Stomach (tissue), 9 donors: ENCODE measurements around the gene TGFB1I1. TPM values are rescaled to one million over a fixed set of nuclear protein-coding genes. Genes with fewer than 3 reads are reported as not detected.

Source experiments
- DNase-seq, 2 donors: peaks; one replicate each; pipeline versions ENCODE4 v3.0.0 to v3.0.0-alpha.2; 2013 to 2019
- H3K27ac ChIP-seq, 5 donors: fragments of 200-600 bp in 4 of 5; sonication (generic) in 4 of 5; one replicate each; pipeline ENCODE4 v1.5.1; 2013 to 2019; ENCODE audit warnings: mild to moderate bottlenecking in 1 of 5, moderate library complexity in 1 of 5
- H3K27me3 ChIP-seq, 3 donors: fragments of 200-600 bp; sonication (generic); one replicate each; pipeline ENCODE4 v1.5.1; 2017 to 2019; ENCODE audit warnings: mixed run types in 1 of 3
- H3K36me3 ChIP-seq, 4 donors: fragments of 200-600 bp; sonication (generic); 1 replicate in 3 of 4; 2 replicates in 1 of 4; pipeline ENCODE4 v1.5.1; 2016 to 2019
- H3K4me1 ChIP-seq, 4 donors: fragments of 200-600 bp; sonication (generic); one replicate each; pipeline ENCODE4 v1.5.1; 2016 to 2019
- H3K4me3 ChIP-seq, 4 donors: fragments of 200-600 bp; sonication (generic) in 3 of 4; one replicate each; pipeline ENCODE4 v1.5.1; 2016 to 2019; ENCODE audit warnings: mild to moderate bottlenecking in 1 of 4
- H3K9me3 ChIP-seq, 4 donors: fragments of 200-600 bp; sonication (generic); one replicate each; pipeline ENCODE4 v1.5.1; 2016 to 2019
- EP300 ChIP-seq: sonication (generic); formaldehyde crosslinking; IDR thresholded peaks from one replicate; pipeline ENCODE4 v1.6.1; 2017; ENCODE audit warnings: antibody characterized with exemption
- POLR2A ChIP-seq, 4 donors: fragments of 450-650 bp; IDR thresholded peaks; one replicate each; pipeline ENCODE4 v1.6.1; 2016; ENCODE audit warnings: antibody characterized with exemption in 4 of 4, control low read depth in 2 of 4, mild to moderate bottlenecking in 1 of 4, moderate library complexity in 1 of 4
- POLR2AphosphoS5 ChIP-seq, 3 donors: sonication (generic); formaldehyde crosslinking; IDR thresholded peaks; one replicate each; pipeline ENCODE4 v1.6.1; 2016; ENCODE audit warnings: antibody characterized with exemption in 3 of 3
- WGBS, 5 donors: extraction: QIAGEN DNeasy Blood & Tissue Kit in 3 of 5; methylation state at CpG; one replicate each; pipeline versions ENCODE4 v1.1.5 to v1.1.7; 2013 to 2018; 5-methylcytosine and 5-hydroxymethylcytosine counted together
- intact Hi-C: fragments of 100-400 bp; cut with DNase I; formaldehyde crosslinking; loops from one replicate; pipeline ENCODE4 v1.15.1; 2023; ENCODE audit warnings: low total_unique reads
- polyA plus RNA-seq, 3 donors: library from polyadenylated mRNA; stranded (reverse); fragments of 200-250 nt; gene quantifications; one replicate each; pipeline ENCODE4 v1.2.3, GENCODE V29; 2013
- total RNA-seq, 5 donors: library from RNA; depleted of rRNA; stranded (reverse); fragments of >200 nt; gene quantifications; one replicate each; pipeline versions ENCODE4 v1.1.0 to v1.2.3, GENCODE V29; 2014 to 2016
- TF ChIP-seq, protein P1 (sequence below), 7 experiments: fragments of 450-650 bp in 4 of 7; fragments of 200-600 bp in 3 of 7; sonication (generic) in 3 of 7; IDR thresholded peaks; one replicate each; pipeline ENCODE4 v1.5.1; 2016 to 2019; ENCODE audit warnings: antibody characterized with exemption in 7 of 7, control low read depth in 2 of 7, mild to moderate bottlenecking in 1 of 7
- donor health status: healthy with polysubstance abuse.
- donor health status: Bipolar disorder and iron deficiency.
- donor health status: healthy.

The TGFB1I1 gene
- total and polyA plus RNA-seq, 8 donors: 36.0 to 84.0 (median 49.2) TPM

DNA sequence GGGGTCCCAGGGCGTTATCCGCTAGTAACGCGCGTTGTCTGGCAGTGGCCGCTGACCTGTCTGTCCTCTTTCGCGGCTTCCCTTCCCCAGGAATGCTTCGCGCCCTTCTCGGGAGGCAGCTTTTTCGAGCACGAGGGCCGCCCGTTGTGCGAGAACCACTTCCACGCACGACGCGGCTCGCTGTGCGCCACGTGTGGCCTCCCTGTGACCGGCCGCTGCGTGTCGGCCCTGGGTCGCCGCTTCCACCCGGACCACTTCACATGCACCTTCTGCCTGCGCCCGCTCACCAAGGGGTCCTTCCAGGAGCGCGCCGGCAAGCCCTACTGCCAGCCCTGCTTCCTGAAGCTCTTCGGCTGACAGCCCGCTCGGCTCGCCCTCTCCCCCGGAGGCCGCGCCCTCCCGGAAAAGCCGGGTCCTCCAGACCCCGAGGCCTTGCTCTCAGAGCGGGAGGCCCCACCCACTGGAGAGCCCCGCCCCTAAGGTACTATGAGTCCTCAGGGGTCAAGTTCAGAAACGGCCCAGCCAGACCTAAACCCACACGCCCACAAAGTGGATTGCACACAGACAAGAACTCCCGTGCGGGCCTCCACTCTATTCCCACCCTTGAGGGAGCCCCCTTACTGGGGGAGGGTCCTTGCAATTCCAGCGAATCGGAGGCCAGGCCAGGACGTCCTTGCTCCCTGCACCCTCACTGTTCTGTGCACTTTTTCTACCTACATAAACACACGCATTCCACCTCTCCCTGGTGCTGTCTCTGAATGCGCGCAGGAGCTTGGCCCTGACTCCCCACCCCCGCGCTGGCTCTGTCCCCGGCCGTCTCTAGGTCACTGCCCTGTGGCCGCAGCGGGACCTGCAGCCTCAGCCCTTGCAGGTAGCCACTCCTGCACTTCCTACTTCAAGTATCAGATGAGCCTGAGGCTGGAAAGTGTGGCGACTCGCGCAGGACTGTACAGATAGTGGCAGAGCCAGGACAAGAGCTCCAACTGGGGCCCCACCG, 5.6 kb downstream of the TGFB1I1 start:
- 19 to 38% (median 33%) methylated on average over 23 to 67 of the region's 67 CpGs for WGBS, 5 donors
- peak overlapping the region; percentile 37 to 59 (median 45) for H3K4me3 ChIP-seq
- H3K27ac ChIP-seq: peak overlapping the region; percentile 82 to 93 (median 88)
- H3K9me3 ChIP-seq: no peaks in the 10 kb centered on the region
- peaks cover 0 to 4% (median 0%) of the 10 kb centered on the region in 3 donors for H3K27me3 ChIP-seq
- DNase-seq: peak; percentile 86
- no peak for TF ChIP-seq EP300
- TF ChIP-seq POLR2AphosphoS5 (IDR thresholded peaks at IDR 0.05): peak in 1 of 3 donors; percentile 70
- TF ChIP-seq, protein P1, sequence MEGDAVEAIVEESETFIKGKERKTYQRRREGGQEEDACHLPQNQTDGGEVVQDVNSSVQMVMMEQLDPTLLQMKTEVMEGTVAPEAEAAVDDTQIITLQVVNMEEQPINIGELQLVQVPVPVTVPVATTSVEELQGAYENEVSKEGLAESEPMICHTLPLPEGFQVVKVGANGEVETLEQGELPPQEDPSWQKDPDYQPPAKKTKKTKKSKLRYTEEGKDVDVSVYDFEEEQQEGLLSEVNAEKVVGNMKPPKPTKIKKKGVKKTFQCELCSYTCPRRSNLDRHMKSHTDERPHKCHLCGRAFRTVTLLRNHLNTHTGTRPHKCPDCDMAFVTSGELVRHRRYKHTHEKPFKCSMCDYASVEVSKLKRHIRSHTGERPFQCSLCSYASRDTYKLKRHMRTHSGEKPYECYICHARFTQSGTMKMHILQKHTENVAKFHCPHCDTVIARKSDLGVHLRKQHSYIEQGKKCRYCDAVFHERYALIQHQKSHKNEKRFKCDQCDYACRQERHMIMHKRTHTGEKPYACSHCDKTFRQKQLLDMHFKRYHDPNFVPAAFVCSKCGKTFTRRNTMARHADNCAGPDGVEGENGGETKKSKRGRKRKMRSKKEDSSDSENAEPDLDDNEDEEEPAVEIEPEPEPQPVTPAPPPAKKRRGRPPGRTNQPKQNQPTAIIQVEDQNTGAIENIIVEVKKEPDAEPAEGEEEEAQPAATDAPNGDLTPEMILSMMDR (IDR thresholded peaks at IDR 0.05): peak in 5 of 7 experiments; percentile 11 to 63 (median 40)
- H3K4me1 ChIP-seq: peaks cover 29 to 68% (median 49%) of the 10 kb centered on the region in 4 donors
- H3K36me3 ChIP-seq: peaks cover 21 to 51% (median 42%) of the 10 kb centered on the region in 4 donors
- intact Hi-C loops: no loop called here

DNA sequence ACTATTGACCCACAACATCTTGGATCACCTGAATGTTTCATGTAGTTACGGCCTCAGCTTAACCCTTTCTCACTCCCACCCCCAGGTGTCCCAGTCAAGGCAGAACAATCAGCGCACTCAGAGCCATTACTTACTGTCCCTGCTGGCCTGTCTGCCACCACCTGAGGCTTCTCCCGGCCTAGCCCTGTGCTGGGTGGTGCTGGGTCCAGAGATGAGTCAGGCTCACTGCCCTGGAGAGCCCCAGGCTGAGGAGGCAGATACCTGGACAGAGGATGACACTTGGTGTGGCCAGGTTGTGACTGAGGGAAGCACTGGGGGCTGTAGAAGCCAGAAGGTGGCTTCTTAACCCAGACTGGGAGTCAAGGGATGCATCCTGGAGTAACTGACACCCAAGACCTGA, 7.0 kb downstream of the TGFB1I1 start:
- no peak for DNase-seq
- Histone ChIP-seq H3K36me3 (peaks cover 21 to 44% (median 39%) of the 10 kb centered on the region in 4 donors), H3K4me3 (no peak overlapping the region), H3K27ac (no peak overlapping the region), H3K4me1 (peaks cover 23 to 54% (median 39%) of the 10 kb centered on the region in 4 donors), H3K27me3 (no peaks in the 10 kb centered on the region), H3K9me3 (no peaks in the 10 kb centered on the region)
- TF ChIP-seq EP300 (no peak), POLR2A (IDR thresholded peaks at IDR 0.05) (no peak)
- 83 to 90% (median 85%) methylated on average over 3 of the region's 3 CpGs for WGBS, 5 donors
- intact Hi-C loops: no loop called here

GRCh38 chr16:31479751-31480150, 7.8 kb downstream of the TGFB1I1 start:
- Histone ChIP-seq H3K4me1 (peaks cover 23 to 52% (median 38%) of the 10 kb centered on the region in 4 donors), H3K4me3 (no peak overlapping the region), H3K9me3 (no peaks in the 10 kb centered on the region), H3K36me3 (peaks cover 14 to 36% (median 32%) of the 10 kb centered on the region in 4 donors), H3K27me3 (peaks cover 0 to under 1% (median 0%) of the 10 kb centered on the region in 3 donors), H3K27ac (no peak overlapping the region)
- 77 to 87% (median 86%) methylated on average over 9 of the region's 9 CpGs for WGBS, 5 donors
- TF ChIP-seq POLR2A (IDR thresholded peaks at IDR 0.05) (no peak), EP300 (no peak), POLR2AphosphoS5 (IDR thresholded peaks at IDR 0.05) (no peak)
- TF ChIP-seq, protein P1 (IDR thresholded peaks at IDR 0.05): no peak
- intact Hi-C loops: no loop called here
- no peak for DNase-seq

DNA sequence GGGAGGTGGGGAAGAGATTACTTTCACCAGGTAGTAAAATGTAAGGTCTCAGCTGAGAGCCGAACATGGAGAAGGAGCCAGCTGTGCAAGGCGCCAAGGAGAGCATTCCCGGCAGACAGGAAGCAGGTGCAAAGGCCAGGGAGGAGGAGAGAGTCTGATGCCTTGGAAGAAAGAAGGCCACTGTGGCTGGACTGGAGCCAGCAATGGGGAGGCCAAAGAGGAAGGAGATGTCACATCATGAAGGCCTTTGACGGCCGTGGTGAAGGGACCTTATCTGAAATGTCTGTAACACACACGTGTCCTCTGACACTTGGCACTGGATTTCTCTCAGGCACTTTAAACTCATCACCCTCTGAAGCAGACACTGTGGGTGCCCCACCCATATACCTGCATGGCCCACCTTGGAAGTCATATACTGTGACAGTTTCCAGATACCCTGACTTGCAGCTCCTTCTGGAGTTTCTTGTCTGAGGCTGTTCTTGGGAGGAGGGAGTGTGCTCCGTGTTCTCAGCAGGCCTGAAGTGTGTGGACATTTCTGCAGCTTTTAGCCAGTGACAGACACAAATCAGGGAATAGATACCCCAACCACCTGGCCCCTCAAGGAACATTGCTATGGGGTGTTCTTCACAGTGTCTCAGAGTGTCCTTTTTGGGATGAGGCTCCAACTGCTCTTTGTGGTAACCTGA, 9.0 kb downstream of the TGFB1I1 start:
- no peak overlapping the region for H3K27ac ChIP-seq
- WGBS, 5 donors: 26 to 56% (median 53%) methylated on average over 7 of the region's 7 CpGs

More for the DNA sequence above, 9.0 kb downstream of the TGFB1I1 start:
- Histone ChIP-seq H3K36me3 (peaks cover 14 to 24% (median 20%) of the 10 kb centered on the region in 4 donors), H3K27me3 (peaks cover 0 to 12% (median 0%) of the 10 kb centered on the region in 3 donors), H3K9me3 (no peaks in the 10 kb centered on the region), H3K4me3 (no peak overlapping the region), H3K4me1 (peaks cover 18 to 46% (median 33%) of the 10 kb centered on the region in 4 donors)
- intact Hi-C loops: no loop called here
- TF ChIP-seq EP300: no peak
- TF ChIP-seq POLR2AphosphoS5 (IDR thresholded peaks at IDR 0.05): no peak
- TF ChIP-seq, protein P1 (IDR thresholded peaks at IDR 0.05): no peak
- no peak for TF ChIP-seq POLR2A (IDR thresholded peaks at IDR 0.05)
- DNase-seq: peak in 1 of 2 donors; percentile 46
